Skin of body (tissue), 2 donors: ENCODE results near the gene AFAP1L1. TPM values are rescaled to one million over a fixed set of nuclear protein-coding genes. Genes with fewer than 3 reads are reported as not detected.

Source experiments
- DNase-seq: peaks from one replicate; lab custom pipeline; 2025; lab: John Stamatoyannopoulos, UW
- total RNA-seq: library from RNA; depleted of rRNA; stranded (reverse); fragments of >200 nt; gene quantifications from one replicate; pipeline ENCODE4 v1.2.3, GENCODE V29; 2014

AFAP1L1 gene
- 20.8 TPM for total RNA-seq

DNA sequence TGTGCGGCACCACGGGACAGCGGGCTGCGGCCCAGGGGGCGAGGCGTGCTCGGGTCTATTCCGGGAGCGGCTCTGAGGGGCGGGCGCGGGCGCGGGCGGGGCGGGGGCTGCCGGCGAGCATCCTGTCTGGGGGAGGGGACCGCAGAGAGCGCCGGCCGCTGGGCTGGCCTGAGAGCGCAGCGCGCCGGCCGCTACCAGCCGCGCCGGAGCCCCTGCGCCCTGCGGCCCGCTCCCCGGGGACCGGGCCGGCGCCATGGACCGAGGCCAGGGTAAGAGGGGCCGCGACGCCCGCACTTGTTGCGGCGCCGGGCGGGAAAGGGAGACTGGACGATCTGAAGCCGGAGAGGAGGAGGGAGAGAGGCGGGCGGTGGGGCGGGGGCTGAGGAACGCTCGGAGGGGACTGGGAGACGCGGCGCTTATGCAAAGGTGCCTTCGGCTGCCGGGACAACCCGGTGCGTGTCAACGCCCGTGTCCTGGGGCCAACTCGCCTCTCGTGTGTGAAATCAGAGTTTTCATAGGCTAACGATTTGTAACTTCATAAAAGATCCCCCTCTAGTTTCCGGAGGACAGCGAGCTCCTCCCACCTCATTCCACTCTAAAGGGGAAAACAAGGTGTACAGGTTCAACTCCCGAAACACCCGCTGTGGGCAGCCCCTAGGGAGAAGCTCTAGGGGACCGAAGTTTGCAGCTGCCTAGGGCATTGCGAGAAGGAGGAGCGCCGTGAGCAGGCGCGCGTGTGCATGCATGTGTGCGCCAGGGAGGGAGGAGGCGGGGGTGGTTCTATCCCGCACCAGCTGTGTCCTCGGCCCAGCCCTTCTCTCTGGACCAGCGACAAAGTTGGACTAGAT lies at the start of gene AFAP1L1:
AFAP1L1 (plus strand) TSS at position 144 of the 848 bp plus-strand sequence; CDS start at position 254, 110 bp downstream.
- DNase-seq: peak; percentile 19

- DNase-seq: no peak
Measured at GRCh38 chr5:149223081-149223848, 48.4 kb upstream of the AFAP1L1 start.

DNA sequence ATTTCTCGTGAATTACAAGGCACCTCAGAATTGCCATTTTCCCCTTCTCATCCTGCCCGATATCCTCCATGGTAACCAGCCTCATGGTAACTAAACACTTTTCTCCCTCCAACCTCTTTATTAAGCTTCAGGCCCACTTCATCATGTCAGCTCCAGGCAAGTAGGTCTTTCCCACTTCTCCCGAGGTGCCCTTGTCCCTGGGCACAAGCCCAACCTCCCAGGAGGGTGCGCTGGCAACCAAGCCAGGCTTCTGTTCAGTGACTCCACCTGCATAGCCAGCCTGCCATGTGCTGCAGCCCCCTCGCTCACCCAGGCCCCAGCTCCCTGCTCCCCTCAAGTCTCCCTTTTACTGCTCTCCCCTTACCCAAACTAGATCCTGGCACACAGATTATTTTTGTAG lies 47.4 kb upstream of the AFAP1L1 start:
- DNase-seq: no peak

- no peak for DNase-seq
Measured at GRCh38 chr5:149227168-149227826, 44.4 kb upstream of the AFAP1L1 start.

DNA sequence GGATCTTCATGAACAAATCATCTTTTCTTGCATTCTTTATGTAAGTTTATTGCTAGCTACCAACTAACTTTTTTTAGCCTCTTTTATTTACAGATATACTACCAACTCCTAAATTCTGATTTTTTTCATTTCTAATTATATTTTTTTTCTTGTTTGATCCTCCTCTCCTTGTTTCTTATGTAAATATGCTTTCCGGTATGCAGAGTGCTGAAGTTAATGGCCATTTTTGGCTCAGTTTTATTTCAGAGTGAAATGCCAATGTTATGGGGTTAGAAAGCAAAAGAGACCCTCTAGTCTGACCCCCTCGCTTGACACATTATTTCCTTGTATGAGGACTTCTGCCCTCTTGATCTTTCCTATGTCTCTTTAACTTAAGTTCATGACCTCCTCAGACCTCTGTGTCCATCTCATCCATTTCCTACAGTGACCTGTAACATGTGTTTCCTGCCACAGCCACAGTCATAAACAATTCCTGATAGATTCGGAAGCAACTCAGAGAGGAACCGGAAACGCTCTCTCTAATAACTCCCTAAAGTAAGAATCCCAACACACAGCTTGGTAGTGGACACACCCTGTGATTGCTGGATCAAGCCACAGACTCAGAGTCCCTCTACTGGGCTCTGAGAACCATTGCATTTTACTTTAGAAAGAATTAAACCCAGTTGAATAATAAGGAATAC lies 42.9 kb upstream of the AFAP1L1 start:
- DNase-seq: peak; percentile 64

- DNase-seq: no peak
Measured at GRCh38 chr5:149229298-149229937, 42.2 kb upstream of the AFAP1L1 start.

DNA sequence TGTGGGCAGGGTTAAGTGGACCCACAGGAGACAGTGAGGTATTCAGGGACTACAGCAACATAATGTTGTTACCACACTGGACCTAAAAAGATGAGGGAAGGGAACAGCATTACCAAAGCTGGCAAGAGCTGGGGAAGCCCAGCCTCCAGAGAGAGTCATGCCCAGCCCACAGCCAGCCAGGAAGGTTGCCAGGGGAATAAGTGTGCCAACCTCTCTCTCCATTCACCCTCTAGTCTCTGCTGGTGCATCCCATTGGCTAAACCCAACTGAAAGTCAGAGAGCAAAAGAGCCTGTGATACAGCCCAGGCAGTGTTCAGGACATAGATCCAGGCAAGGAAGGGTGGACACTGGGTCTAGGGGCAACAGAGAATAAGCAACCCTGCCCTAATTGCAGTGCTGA lies 35.8 kb upstream of the AFAP1L1 start:
- no peak for DNase-seq

DNA sequence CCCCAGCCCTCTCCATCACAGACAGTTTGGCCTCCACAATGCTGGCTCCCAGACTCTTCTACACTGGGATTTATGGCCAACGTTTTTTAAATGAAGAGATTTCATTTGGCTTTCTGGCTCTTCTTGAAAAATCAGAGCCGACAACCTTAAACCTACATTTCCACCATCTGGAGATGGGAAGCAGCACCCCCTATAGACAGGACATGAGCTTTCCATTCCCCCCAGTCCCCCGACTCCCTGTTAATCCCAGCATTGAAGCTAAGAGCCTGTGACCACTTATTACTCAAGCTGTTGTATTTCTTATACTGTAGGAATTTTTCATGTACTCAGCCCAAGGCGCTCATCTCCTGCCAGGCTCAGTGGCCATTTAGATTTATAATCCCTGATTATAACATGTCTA lies 34.0 kb upstream of the AFAP1L1 start:
- DNase-seq: no peak

- no peak for DNase-seq
Measured at GRCh38 chr5:149238540-149238939, 33.1 kb upstream of the AFAP1L1 start.

DNA sequence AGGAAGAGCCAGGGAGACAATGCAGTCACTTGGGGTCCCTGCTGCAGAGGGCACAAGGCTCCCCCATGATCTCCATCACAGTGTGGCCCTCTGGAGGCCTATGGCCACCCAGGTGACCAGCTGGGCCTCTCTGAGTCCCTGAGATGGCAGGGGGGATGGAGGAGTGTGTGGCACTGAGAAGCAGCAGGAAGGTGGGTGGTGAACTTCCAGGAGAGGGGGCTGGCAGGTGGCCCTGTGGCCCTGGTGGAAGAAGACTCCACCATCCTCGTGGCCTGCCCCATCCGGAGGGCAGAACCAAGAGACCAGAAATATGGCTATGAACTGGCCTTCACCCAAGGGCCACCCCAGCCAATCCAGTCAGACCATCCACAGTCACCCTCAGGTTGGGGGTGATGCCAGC lies 31.7 kb upstream of the AFAP1L1 start:
- no peak for DNase-seq

DNA sequence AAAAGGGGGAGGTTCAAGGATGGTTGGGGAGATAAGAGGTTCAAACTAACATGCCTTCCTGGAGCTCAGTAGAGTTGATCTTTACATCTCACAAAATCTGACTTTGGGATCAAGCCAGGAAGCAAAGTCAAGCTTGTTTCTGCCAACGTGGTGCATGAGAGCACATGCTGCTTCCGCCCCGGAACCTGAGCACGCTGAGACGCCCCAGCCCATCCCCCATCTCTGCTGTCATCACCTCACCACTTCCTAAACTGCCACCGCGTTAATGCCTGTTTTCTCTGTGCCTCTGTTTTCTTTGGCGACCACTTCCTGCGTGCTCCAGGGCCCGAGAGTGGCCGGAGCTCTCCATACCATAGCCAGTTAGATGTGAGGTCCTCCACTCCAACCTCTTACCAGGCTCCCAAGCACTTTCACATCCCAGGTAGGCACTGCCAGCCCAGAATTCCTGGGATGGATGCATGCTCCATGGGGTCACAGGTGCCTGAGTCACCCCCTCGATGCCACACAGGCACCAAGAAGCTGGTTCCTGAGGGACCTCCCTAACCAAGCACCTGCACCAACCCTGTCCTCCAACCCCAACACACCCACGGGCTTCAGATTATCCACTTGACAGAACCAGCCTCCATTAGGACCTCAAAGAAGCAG lies 31.2 kb upstream of the AFAP1L1 start:
- no peak for DNase-seq

- DNase-seq: no peak
Measured at GRCh38 chr5:149242339-149242738, 29.3 kb upstream of the AFAP1L1 start.

DNA sequence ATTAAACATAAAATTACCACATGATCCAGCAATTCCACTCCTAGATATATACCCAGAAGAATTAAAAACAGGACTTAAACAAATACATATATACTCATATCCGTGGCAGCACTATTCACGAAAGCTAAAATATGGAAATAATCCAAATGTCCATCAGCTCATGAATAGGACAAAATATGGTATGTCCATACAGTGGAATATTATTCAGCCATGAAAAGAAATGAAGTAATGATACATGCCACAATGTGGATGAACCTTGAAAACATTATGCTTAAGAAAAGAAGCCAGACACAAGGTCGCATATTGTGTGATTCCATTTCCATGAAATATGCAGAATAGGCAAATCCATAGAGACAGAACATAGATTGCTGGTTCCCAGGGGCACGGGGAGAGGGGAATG lies 24.8 kb upstream of the AFAP1L1 start:
- DNase-seq: no peak

DNA sequence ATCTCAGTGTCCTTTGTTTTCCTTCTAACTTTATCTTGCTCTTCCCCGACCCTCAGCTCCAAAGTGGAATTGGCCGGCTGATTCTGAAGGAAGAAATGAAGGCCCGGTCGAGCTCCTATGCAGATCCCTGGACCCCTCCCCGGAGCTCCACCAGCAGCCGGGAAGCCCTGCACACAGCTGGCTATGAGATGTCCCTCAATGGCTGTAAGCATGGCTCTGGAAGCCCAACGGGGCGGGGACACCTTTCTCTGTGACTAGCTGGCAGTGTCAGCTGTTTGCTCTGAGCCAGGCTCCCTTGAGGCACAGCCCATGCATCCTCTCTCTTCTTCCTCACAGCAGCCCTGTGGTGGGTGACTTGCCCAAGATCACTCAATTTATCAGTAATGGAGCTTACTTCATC lies 23.9 kb upstream of the AFAP1L1 start:
- no peak for DNase-seq

- no peak for DNase-seq
Measured at GRCh38 chr5:149251546-149251945, 20.1 kb upstream of the AFAP1L1 start.

DNA sequence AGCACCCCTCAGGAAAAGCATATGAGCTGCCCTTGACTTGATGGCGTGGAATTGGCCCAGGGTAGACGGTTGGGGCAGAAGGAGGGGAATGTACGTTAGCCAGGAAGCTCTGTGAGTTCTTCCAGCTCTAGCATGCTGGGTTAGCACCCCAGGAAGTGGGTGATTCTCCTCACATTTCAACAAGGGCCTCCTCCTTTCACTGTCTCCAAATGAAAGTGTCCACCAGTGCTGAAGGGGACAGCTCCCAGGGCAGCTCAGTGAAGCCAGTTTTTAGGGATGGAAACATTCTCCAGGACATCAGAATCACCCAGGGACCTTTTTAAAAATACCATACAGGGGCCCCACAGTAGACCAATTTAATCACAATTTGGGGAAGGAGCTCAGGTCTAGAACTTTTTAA lies 17.2 kb upstream of the AFAP1L1 start:
- DNase-seq: no peak

DNA sequence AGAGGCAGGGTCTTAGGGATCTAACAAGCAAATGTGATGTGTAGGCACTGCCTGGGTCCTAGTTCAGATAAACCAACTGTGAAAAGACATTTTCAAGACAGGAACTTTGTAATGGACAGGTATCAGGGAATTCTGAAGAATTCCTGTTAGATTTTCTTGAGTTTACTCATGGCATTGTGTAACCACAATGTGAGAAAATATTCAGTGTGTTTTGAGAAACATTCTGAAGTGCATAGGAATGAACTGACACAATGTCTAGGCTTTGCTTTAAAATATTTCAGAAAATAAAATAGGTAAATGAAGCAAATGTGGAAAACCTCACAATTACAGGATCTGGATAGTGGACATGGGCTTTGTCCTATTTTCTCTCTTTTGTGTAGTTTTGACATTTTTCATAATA lies 15.2 kb upstream of the AFAP1L1 start:
- DNase-seq: no peak

DNA sequence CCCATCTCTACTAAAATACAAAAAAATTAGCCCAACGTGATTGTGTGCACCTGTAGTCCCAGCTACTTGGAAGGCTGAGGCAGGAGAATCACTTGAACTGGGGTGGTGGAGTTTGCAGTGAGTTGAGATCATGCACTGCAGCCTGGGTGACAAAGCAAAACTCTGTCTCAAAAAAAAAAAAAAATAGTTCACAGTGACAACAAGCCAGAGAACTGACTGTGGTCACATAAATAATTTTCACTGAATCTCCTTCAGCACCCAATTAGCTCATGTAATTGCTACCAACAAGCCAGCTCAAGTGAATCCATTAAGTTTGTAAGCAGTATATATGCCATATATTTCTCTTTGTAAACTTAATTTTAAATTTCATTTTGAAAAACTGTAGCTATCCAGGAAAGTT lies 14.5 kb upstream of the AFAP1L1 start:
- no peak for DNase-seq

- no peak for DNase-seq
Measured at GRCh38 chr5:149257889-149258705, 13.6 kb upstream of the AFAP1L1 start.

DNA sequence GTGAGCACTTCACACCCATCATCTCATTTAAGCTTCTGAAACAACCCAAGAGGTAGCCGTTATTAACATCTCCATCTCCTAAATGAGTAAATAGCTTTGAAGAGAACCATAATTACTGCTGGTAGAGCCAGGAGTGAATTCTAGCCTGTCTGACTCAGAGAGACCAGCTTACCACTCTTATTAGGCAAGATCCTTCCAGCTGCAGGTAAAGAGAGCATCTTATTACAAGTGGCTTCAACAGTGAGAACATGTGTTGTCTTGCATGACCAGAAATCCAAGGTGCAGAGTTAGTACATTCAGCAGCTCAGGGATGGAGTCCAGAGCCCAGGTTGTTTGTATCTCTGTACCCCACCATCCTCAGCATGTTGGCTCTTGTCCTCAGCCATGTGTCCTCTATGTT lies 10.9 kb upstream of the AFAP1L1 start:
- no peak for DNase-seq
